RKO (cell line): ENCODE results near the gene FRMD4B.
A peak's percentile ranks its signal among the peaks of the same experiment; 100 is the strongest.

Experiments used
- DNase-seq: peaks from one replicate; pipeline ENCODE4 v3.0.0-alpha.2; 2016; ENCODE audit warnings: low spot score

Gene FRMD4B

DNA sequence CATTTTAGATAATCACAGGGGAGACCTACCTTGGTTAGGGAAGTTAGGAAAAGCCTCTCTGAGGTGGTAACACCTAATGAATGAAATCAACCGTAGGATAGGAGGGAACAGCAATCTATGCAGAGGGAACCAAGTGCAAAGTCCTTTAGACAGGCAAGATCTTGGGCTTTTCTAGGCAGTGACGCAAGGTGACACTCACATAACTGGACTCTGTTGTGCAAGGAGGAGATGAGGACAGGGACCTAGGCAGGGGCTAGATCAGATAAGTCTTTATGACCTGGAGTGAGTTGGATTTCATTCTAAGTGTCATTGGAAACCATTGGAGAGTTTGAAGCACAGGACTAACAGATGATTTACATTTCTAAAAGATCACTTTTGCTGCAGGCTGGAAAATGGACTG, 258.9 kb downstream of the FRMD4B start:
- DNase-seq = no peak

DNA sequence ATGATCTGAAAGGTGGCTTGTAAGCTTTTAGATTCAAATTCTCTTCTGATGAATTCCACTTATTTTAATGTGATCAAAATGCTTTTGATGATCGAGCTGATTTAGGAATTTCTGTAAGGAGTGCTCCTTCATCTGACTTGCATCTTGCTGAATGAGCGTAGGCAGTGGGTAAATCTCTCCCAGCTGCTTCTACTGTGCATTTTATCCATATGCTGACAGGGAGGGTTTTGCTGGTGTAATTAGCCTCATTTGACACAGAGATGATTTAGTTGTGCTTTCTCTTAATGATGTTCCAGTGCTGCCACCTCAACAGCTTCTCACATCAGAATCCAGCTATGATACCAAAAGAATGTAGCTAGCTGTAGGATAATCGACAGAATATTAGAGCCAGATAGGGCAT, 259.7 kb downstream of the FRMD4B start:
- DNase-seq = no peak

DNA sequence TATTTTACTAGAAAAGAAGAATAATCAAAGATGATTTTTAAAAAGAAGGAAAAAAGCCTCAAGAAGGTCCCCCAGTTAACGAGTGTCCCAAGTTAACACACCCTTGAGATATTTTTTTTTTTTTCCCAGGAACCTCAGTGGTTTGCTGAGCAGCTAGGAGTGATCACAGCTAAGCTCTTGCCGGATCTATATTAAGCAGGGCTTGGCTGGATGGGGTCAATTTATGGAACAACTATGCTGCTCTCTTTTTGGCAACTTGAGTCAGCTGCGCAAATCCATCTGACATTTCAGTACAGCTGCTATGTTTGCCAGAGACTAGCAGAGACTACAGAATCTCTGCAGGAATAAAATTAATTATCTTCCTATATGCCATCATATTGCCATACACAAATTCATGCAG, 263.5 kb downstream of the FRMD4B start, which contains the start of gene LMOD3:
TSS of gene LMOD3 (minus strand) at position 193 of the 400 bp plus-strand sequence. CDS start 209 bp downstream, outside the sequence.
- no peak for DNase-seq

DNA sequence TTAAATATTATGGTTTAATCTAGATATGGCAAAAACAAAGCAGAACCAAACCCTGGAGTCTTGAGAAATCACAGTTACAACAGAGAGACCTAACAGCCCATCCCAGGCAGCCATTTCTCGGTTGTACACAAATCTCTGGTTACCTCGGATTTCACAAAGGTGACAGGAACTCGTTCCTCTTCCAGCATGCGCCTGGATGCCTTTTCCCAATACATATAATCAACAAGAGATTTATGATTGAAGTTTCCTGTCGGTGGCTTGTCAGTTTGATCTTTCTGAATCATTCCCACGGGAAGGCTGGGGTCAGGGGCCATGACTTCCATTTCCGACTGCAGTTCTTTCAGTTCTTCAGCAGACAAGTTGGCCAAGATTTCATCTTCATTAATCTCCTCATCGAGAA, 263.9 kb downstream of the FRMD4B start:
- no peak for DNase-seq

DNA sequence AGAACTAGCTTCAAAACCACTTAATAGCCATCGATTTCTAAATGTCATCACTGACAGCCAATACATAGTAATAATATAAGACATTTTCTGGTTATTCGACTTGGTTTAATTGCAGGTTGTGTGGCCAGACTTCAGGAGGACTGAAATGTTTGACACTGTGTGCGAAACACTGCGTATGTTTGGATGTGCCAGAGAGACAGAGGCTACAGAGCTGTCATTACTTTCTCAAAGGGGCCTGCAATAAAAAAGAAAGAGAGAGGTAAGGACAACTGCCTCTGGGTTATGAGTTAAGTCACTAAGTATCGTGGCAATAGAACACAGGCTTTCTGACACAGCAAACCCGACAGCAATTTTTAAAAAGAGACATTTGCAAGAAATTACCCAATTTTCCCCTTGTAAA, 264.4 kb downstream of the FRMD4B start:
- DNase-seq = no peak

DNA sequence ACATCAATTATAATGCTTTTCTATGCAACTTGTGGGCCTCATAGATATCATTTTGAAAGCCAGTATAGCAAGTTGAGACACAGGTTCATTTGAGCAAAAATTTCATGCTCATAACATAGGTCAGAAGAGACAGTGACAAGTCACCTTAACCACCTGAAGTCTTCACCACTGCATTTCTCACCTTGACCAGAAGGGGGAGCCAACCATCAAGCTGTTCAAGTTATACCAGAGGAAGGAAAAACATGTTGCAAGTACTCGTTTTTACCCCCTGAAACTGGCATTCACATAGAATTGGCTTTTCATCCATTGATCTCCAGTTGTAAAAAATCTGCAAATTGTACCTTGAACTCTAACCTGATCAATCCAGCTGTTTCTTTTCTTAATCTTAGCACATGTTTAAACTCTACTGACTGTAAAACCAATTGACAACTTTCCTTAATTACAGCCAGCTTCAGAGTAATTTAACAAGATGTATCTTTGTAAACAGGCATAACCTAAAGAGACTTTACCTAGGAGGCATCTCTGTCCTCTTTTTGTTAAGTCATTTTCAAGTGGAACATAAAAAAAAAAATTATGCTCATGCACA, 264.9 kb downstream of the FRMD4B start:
- DNase-seq = peak; percentile 62
